Measurements from ENCODE around the gene MS4A15.

DNA sequence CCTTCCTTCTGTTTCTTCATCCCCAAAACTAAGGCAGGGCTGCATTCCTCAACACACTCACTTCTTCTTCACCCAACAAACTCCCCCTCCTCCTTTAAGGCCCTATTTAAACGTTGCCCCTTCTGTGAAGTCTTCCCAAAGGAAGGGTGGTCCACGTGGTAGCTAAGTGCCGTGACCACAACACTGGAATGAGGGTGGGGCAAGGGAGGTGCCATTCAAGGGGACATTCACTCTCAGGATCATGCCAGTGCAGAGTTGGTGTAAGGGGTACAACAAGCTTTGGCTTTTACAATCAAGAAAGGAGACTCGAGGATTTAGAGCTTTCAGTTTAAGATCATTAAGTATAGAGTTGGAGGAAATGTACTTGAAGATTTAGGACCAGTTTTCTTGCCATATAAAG, 20.4 kb downstream of the MS4A15 start:
- TF ChIP-seq, protein P1, sequence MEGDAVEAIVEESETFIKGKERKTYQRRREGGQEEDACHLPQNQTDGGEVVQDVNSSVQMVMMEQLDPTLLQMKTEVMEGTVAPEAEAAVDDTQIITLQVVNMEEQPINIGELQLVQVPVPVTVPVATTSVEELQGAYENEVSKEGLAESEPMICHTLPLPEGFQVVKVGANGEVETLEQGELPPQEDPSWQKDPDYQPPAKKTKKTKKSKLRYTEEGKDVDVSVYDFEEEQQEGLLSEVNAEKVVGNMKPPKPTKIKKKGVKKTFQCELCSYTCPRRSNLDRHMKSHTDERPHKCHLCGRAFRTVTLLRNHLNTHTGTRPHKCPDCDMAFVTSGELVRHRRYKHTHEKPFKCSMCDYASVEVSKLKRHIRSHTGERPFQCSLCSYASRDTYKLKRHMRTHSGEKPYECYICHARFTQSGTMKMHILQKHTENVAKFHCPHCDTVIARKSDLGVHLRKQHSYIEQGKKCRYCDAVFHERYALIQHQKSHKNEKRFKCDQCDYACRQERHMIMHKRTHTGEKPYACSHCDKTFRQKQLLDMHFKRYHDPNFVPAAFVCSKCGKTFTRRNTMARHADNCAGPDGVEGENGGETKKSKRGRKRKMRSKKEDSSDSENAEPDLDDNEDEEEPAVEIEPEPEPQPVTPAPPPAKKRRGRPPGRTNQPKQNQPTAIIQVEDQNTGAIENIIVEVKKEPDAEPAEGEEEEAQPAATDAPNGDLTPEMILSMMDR (IDR thresholded peaks at IDR 0.05): no peak
- no peak for TF ChIP-seq POLR2A (IDR thresholded peaks at IDR 0.05)
- no peak for TF ChIP-seq EP300 (IDR thresholded peaks at IDR 0.05)
